NCI-H1694 (cell line): ENCODE data around the gene MEIOSIN.
"Not testable (repeated sequence)": the region's sequence is repeated elsewhere in the genome, so short reads cannot be mapped to it uniquely, and the experiment has no call there.

Experiments
- DNase-seq: peaks from one replicate; lab custom pipeline; 2025; lab: John Stamatoyannopoulos, UW

Gene MEIOSIN, protein sequence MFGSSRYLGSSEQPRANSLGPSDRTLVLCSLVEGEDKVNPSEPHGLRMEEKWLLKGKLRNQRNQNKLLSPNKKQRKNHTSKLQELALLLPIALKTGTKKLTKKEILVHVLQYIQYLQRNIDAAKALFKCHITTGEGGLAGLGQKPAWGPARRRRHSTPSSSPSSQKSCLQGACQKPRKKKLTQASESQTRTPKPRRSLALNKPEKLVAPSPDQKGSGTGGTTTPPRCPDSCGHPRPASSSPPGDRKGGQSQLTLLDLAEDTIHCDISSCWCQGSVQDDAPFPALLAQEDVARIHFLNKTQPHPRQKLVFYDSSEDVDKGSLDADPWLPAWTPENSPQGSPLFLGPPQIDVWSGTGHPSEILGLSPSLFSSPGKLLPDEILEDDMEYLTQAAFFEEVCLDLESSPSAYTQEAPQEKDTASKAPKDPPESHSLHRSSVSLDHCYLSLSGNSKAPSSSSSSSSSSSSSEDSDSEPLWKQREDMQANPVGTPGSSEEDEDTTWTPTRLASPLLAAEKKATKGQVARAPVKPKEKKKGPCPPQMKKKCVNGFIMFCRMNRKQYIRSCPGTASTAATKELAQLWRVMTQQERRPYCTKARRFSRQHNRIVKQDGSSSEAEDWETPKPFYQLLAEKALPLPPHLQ

DNA sequence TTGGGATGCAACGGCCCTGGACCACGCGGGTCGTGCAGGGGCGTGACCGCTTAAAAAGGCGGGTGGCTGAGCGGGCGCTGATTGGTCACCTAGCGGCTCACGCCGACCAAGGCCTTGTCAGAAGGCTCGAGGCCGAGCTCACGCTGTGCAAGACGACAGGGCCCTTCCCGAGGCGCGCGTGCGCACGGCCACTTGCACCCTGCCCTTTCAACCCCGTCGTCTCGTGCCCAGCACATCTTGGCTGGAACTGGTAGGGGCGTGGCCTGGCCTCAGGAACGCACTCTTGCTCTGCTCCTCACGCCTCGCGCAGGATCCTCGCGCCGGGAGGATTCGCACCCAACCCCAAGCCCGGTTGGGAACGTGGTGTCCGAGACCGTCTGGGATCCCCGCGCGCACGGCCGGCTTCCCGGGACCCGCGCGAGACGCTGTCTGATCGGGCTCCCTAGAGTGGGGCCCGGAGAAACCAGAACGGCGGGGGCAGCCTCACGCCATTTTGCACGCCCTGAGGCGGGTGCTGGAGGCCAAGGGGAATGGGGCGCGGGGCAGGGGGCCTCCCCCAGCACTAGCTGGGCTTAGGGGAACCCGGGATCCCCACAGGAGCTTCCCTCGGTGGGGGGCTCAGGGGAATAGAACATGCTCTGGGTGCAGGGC, at the start of gene MEIOSIN:
TSS of gene MEIOSIN (plus strand) at position 280 of the 651 bp plus-strand sequence. CDS start 1,938 bp downstream, outside the sequence.
- no peak for DNase-seq

DNA sequence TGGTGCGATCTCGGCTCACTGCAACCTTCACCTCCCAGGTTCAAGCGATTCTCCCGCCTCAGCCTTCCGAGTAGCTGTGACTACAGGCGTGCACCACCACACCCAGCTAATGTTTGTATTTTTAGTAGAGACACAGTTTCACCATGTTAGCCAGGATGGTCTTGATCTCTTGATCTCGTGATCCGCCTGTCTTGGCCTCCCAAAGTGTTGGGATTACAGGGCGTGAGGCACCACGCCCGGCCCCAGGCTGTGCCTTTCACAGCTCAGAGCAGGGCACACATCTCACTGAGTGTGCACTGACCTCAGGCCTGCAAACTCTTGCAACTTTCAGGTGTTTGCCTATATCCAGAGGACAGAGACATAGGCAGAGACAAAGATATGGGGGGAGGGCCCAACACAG, 48.2 kb upstream of the MEIOSIN start:
- not testable (repeated sequence) for DNase-seq

DNA sequence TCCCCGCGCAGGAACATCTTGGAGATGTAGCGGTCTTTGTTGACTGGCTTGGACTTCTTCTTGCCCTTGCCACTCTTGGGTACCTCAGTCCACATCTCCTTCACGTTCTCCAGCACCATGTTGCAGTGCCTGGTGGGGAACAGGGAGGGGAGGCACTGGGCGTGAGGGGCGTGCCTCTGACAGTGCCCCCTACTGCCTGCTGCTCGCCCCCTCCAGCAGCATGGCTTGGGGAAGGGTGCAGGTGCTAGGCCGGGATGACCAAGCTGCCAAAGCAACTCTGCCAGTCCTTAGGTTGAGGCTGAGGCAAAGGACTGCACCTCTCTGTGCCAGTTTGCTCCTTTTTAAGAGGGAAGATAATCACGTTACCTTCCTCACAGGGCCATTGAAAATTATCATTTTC, 45.6 kb upstream of the MEIOSIN start:
- DNase-seq = no peak

DNA sequence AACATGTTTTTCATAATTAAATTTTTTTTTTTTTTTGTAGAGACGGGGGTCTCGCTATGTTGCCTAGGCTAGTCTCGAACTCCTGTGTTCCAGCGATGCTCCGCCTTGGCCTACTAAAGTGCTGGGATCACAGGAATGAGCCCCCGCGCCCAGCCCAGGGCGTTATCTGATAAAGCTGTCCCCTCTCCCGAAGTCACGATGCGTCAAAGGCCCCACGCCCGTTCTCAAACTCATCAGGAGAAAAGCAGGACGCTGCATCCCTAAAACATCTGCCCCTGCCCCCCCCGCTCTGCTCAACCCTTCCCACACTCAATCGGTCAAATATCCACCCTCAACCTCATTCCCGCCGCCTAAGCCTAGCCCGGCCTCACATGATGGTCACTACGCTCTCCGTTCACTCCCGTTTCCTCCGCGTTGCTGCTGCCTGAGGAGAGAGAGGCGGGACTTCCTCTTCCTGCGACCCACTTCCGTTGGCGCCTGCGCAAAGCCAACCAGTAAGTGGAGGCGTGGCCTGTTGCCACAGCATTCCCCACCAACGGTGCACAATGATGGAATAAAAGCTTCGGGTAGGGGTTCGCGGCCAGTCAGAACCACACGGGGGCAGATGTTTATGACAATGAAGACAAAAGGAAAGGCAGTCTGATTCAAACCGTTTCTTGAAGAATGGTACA, 41.6 kb upstream of the MEIOSIN start, which contains the start of gene SNRPD2:
TSS of gene SNRPD2 (minus strand) at position 438 of the 671 bp plus-strand sequence. CDS start at position 373, 65 bp downstream.
- peak; percentile 89 for DNase-seq

DNA sequence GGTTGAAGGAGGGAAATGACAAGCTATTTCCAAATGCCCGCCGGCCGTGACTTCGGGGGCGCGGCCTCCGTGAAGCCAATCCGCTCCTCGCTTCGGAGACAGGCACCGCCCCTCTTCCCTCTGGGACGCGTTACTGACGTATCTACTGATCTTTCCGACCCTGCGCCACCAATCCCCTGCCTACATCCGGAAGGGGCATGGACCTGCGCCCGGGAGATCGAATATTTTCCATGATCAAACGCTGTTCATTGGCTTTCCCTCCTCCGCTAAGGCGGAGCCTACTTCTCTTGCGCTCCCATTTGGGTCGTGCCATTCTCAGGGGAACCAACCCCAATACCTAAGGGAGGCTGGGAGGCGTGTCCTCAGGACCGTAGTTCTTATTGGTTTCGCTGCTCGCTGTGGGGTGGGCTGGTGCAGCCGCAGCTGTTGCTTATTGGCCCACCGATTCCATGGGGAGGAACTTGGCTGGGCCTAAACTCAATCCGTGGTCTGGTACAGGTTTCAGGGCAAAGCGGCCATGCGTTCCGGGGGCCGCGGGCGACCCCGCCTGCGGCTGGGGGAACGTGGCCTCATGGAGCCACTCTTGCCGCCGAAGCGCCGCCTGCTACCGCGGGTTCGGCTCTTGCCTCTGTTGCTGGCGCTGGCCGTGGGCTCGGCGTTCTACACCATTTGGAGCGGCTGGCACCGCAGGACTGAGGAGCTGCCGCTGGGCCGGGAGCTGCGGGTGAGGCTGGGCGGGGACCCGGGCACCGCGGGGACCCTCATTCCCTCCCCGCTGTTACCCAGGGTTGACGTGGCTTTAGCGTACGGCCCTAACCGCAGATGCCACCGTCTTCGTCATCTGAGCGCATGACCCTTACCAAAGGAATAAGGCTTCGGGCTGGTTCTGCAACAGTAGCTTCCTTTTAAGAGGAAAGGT, 40.8 kb upstream of the MEIOSIN start, which contains the start of gene QPCTL:
TSS of gene QPCTL (plus strand) at position 480 of the 919 bp plus-strand sequence. CDS start at position 518, 38 bp downstream.
- peak; percentile 99 for DNase-seq

DNA sequence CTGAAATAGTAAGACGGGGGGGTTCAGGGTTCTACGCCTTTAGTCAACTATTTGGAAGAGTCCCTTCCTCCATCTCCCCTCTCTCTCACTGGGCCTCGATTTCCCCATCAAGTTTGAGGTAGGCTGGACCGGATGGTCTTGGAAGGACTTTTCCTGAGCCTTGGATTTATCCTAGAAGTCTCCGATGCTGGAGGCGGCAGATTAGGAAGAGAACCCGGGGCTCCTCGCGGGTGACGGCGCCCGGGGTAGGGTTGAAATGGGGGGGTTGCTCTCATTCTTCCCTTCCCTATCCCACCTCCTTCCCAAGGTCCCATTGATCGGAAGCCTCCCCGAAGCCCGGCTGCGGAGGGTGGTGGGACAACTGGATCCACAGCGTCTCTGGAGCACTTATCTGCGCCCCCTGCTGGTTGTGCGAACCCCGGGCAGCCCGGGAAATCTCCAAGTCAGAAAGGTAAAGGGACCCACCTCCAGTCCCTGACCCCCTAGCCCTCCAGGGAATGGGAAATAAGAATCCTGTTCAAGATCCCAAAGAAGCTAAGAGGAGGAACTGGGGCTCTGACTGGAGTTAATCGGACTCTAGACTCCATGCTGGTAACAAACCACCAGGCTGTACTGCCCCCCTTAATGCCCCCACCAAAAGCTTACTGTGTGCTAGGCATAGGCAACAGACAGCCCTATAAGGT, 40.0 kb upstream of the MEIOSIN start:
- peak; percentile 78 for DNase-seq

DNA sequence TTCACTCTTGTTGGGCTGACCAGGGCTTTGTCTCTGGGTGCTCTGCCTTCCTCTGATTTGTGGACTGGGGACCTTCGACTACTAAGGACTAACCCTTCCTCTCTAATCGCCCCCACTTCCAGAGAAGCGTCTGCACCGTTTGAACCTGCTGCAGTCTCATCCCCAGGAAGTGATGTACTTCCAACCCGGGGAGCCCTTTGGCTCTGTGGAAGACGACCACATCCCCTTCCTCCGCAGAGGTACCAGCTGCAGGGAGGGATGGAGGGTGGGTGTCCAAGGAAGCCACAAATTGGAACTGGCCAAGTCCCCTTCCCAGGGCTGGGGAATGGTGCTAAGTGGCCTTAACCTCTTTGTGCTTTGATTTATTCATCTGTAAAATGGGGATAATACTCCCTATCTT, 31.6 kb upstream of the MEIOSIN start:
- no peak for DNase-seq

DNA sequence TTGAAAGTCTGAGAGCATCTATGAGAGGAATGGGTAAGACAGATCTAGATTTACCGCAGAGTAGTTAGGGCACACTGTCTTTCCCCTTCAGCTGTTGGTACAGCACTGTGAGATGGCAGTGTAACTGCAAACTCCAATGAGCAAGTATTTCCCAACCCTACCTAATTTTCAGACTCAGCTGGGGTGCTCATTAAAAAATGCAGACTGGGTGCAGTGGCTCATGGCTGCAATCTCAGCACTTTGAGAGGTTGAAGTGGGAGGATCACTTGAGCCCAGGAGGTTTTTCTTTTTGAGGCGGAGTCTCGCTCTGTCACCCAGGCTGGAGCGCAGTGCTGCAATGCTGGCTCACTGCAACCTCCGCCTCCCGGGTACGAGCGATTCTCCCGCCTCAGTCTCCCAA, 28.1 kb upstream of the MEIOSIN start:
- no peak for DNase-seq

DNA sequence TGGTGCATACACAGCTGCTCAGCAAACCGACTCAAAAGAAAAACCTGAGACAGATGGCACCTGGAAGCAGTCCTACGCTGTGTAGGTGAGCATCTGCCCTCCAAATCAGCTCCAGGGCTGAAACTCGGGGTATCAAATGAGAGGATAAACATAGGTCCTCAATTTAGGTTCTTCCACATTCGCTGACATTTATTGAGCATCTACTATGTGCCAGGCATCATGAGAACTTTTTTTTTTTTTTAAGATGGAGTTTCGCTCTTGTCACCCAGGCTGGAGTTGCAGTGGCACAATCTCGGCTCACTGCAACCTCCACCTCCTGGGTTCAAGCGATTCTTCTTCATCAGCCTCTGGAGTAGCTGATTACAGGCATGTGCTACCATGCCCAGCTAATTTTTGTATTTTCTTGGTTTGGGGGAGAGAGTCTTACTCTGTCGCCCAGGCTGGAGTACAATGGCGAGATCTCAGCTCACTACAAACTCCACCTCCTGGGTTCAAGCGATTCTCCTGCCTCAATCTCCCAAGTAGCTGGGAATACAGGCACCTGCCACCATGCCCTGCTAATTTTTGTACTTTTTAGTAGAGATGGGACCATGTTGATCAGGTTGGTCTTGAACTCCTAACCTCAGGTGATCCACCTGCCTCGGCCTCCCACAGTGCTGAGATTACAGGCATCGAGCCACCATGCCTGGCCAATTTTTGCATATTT, 27.4 kb upstream of the MEIOSIN start:
- no peak for DNase-seq

DNA sequence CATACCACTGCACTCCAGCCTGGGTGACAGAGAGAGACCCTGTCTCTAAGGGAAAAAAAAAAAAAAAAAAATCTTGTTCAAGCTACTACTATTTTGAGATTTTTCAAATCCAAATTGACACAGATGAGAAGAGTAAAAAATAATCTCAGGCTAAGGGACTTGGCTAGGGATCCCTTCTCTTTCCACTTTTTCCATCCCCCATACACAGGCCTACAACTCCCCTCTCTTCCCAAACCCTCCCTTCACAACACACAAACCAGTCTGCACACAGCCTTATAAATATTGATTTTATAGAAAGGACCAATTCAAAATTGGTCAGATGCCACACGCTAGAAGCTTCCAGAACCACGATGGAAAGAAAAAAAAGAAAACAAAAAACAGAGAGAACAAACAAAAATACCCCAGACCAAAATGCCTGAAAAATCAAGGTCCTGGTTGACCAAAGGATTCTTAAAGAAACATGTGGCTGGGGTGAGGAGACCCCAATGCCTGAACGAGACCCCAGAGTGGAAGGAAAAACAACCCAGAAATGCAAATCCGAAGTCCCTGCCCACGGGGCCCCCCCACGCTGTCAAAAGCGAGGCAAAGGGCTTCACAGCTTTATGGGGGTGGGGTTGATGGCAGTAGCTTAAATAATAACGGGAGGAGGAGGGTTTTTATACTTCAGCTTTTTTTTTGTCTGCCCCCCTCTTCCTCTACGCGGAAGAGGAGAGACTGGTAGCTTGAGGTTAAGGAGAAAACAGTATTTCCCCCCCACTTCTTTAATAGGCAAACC, 22.7 kb upstream of the MEIOSIN start:
- DNase-seq = no peak

DNA sequence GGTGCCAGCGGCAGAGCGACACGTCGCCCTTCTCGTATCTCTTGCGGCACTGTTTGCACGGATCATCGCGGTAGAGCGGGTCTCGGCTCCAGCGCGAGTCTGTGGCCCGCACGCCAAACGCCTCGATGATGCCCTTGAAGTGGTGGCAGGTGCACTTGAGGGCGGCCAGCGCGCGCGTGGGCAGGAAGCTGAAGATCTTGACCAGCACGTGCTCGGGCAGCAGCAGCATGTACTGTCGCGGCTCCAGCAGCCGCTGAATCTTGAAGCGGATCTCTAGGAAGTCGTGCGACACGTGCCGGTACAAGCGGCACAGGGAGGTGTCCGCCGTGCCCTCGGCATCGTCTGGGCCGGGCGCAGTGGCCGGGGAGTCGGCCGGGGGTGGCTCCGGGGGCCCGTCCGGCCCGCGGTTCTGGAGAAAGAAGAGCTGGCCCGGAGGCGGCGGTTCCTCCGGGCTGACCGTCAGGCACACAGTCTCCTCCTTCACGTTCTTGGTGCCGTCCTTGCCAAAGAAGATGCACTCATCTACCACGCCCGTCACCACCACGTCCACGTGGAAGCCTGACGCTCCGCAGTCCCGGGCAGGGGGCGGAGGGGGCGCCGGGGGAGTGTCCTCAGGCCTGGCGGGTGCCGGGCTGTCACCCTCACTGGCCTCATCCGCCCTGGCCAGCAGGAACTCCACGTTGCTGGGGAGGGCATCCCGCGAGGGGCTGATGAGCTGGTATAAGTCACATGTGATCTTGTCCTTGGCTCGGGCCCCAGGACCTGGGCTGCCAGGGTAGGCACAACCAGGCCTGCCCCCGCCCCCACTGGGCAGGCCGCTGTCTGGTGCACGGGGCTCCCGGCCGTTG, 21.2 kb upstream of the MEIOSIN start:
- DNase-seq = no peak

DNA sequence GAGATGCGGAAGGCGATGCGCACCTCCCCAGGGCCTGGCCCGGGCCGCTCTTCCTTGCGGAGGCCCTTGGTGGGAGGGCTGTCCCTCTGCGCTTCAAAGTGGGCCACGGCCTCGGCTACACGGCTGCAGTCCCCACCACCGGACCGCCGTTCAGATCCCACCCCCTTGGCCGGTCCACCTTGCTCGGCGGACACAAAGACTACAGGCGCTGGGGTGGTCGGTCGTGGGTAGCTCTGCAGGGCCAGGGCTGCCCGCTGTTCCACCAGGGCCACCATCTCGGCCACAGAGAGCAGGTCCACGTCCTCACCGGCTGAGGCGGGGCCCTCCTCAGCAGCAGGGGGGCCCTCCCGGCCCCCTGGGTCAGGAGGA, 20.6 kb upstream of the MEIOSIN start:
- no peak for DNase-seq

DNA sequence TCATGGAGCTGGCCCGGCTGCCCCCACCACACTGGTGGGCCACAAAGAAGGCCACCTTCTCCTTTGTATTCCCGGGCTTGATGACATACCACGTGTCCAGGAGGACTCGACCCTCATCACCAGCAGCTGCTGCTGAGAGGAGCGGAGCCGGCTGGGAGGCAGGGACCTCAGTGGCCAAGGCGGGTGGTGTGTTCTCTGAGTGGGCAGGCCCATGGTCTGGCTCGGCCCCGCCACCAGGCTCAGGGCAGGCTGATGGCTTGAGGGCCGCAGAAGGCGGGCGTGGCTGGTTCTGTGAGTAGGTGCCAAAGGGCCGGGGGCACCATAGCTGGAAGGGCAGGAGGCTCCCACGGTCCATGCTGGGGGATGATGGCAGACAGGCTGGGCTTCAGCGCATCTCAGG, 20.1 kb upstream of the MEIOSIN start:
- no peak for DNase-seq

DNA sequence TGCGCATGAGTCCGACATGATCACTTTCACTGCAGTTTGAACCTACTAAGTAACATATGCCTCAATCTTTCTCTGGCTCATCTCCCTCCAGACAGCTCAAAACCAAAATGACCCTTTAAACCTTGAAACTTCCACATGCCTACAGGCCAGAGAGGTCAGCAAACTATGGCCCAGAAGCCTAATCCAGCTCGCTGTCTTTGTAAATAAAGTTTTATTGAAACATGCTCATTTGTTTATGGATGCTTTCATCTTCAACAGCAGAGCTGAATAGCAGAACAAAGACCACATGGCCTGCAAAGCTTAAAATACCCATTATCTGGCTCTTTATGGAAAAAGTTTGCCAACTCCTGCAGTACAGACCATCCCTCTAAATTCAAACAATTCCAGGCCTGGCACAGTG, 18.1 kb upstream of the MEIOSIN start:
- no peak for DNase-seq

DNA sequence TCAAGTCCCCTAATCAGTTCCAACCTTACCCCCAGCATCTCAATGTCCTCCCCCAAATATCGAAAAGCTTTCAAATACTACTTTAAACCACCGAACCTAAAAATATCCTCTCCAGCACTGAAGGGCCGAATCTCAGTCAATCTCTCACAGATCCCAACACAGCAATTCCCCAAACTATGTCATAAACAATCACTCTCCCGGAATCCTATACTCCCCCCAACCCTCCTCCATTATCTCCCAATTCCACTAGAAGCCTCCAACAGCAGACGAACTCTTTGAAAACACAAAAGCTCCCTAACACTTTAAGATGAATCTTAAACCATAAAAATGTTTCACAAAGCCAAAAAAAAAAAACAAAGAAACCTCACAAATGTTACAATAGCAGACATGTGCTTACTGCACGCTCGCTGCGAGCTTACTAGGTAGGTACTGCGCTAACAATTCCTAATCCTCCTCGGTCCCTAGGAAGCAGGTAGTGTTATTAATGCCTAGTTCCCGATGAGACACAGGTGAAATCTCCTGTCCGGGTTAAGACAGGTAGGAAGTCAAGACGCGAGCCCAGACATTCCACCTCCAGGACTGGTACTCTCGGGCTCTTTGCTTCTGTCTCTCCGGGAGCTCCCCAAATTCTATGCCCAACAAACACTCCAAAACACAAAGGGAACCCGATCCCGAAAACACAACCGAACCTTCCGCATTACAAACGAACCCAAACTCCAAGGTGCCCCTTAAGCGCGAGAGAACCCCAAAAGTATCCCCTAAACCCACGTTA, 16.7 kb upstream of the MEIOSIN start:
- no peak for DNase-seq

DNA sequence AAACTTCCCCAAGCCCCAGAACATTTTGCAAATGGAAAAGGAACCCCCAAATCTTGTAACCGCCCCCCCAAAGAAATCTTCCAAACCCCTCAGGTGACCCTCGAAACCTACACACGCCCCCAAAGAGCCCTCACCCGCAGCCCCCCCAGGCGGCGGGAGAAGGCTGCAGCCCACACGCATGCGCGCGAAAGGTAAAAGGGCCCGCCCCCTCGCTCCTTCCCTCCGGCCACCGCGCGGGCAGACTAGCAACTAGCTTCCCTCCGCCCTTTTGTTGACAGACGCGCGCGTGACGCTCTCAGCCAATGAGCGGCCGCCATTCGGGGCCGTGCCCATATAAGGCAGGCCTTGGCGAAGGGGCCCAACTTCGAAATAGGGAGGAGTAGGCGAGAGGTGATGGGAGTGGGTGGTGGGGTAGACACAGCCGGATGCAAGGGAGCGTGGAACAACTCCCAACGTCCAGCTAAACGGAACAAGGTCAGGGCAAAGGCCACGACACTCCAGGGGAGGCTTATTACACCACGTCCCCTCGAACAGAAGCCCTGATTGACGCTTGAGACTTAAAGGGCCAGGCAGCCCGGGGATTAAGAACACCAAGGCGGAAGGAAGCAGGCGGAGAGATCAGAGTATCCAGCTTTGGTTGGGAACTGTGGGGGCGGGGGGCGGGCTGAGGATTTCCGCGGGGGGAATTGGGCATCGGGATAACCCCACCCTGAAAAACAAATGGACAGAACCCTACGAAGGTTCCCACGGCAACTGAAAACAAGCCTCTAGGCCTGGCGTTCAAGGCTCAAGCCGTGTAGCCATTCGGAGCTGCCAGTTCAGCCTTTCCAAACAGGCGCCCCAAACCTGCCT, 15.9 kb upstream of the MEIOSIN start:
- DNase-seq = peak; percentile 97
